ENCODE measurements around the gene TXNDC2. TPM values are rescaled to one million over a fixed set of nuclear protein-coding genes. Genes with fewer than 3 reads are reported as not detected.
"Not testable (repeated sequence)": the region's sequence is repeated elsewhere in the genome, so short reads cannot be mapped to it uniquely, and the experiment has no call there.

TXNDC2 gene
- total RNA-seq, 2 donors from 2014 or later, result 3.6 TPM; not detected in 1

GRCh38 chr18:9897129-9897528 lies 11.4 kb downstream of the TXNDC2 start:
- WGBS, result 92% methylated on average over 5 of the region's 5 CpGs
- Histone ChIP-seq H3K27ac (no peak overlapping the region), H3K36me3 (no peaks in the 10 kb centered on the region), H3K4me3 (no peak overlapping the region), H3K4me1 (replicated peaks) (no peaks in the 10 kb centered on the region), H3K9me3 (no peaks in the 10 kb centered on the region), H3K27me3 (replicated peaks; ENCODE audit: insufficient read depth) (no peaks in the 10 kb centered on the region)
- no peak for TF ChIP-seq CTCF (IDR thresholded peaks at IDR 0.05)
- no peak for TF ChIP-seq POLR2A (IDR thresholded peaks at IDR 0.05)
- no peak for TF ChIP-seq POLR2AphosphoS5 (IDR thresholded peaks at IDR 0.05)
- intact Hi-C loops (cut with DNase I), result no loop called here
- DNase-seq (ENCODE audit: low spot score), result no peak

GRCh38 chr18:9897787-9898291 lies 12.1 kb downstream of the TXNDC2 start:
- DNase-seq (ENCODE audit: low spot score); H3K27ac ChIP-seq; H3K27me3 ChIP-seq (replicated peaks; ENCODE audit: insufficient read depth); H3K36me3 ChIP-seq; H3K4me3 ChIP-seq; H3K9me3 ChIP-seq; intact Hi-C loops (cut with DNase I); H3K4me1 ChIP-seq (replicated peaks): not testable (repeated sequence)
- WGBS, result 93% methylated on average over 10 of the region's 10 CpGs

GRCh38 chr18:9898792-9899549 lies 13.2 kb downstream of the TXNDC2 start:
- H3K27ac ChIP-seq, result no peak overlapping the region
- no peak for TF ChIP-seq POLR2A (IDR thresholded peaks at IDR 0.05)
- TF ChIP-seq POLR2AphosphoS5 (IDR thresholded peaks at IDR 0.05), result no peak
- TF ChIP-seq CTCF (IDR thresholded peaks at IDR 0.05), result no peak
- no peak for DNase-seq (ENCODE audit: low spot score)
- H3K36me3 ChIP-seq, result no peaks in the 10 kb centered on the region
- H3K9me3 ChIP-seq, result no peaks in the 10 kb centered on the region
- intact Hi-C loops (cut with DNase I), result no loop called here
- 77% methylated on average over 11 of the region's 11 CpGs for WGBS
- H3K4me1 ChIP-seq (replicated peaks), result no peaks in the 10 kb centered on the region
- H3K4me3 ChIP-seq, result no peak overlapping the region
- H3K27me3 ChIP-seq (replicated peaks; ENCODE audit: insufficient read depth), result no peaks in the 10 kb centered on the region

- H3K27me3 ChIP-seq (replicated peaks; ENCODE audit: insufficient read depth); intact Hi-C loops (cut with DNase I); H3K27ac ChIP-seq; H3K4me1 ChIP-seq (replicated peaks); H3K36me3 ChIP-seq; H3K4me3 ChIP-seq; H3K9me3 ChIP-seq; DNase-seq (ENCODE audit: low spot score): not testable (repeated sequence)
- 93% methylated on average over 1 of the region's 1 CpG for WGBS
Measured at GRCh38 chr18:9899550-9899930, 13.8 kb downstream of the TXNDC2 start.

- no peaks in the 10 kb centered on the region for H3K27me3 ChIP-seq (replicated peaks; ENCODE audit: insufficient read depth)
- H3K27ac ChIP-seq, result no peak overlapping the region
- H3K36me3 ChIP-seq, result no peaks in the 10 kb centered on the region
- no peak for TF ChIP-seq POLR2AphosphoS5 (IDR thresholded peaks at IDR 0.05)
- TF ChIP-seq POLR2A (IDR thresholded peaks at IDR 0.05), result no peak
- no peak for TF ChIP-seq CTCF (IDR thresholded peaks at IDR 0.05)
- WGBS, result 83% methylated on average over 7 of the region's 7 CpGs
- no peaks in the 10 kb centered on the region for H3K9me3 ChIP-seq
- intact Hi-C loops (cut with DNase I), result no loop called here
- no peaks in the 10 kb centered on the region for H3K4me1 ChIP-seq (replicated peaks)
- DNase-seq (ENCODE audit: low spot score), result no peak
- H3K4me3 ChIP-seq, result no peak overlapping the region
Measured at GRCh38 chr18:9900699-9901098, 14.9 kb downstream of the TXNDC2 start.

GRCh38 chr18:9901377-9901776 lies 15.6 kb downstream of the TXNDC2 start:
- TF ChIP-seq POLR2A (IDR thresholded peaks at IDR 0.05), result no peak
- no peak for TF ChIP-seq POLR2AphosphoS5 (IDR thresholded peaks at IDR 0.05)
- no peak for TF ChIP-seq CTCF (IDR thresholded peaks at IDR 0.05)
- no peaks in the 10 kb centered on the region for H3K9me3 ChIP-seq
- 79% methylated on average over 3 of the region's 3 CpGs for WGBS
- H3K27ac ChIP-seq, result no peak overlapping the region
- H3K27me3 ChIP-seq (replicated peaks; ENCODE audit: insufficient read depth), result no peaks in the 10 kb centered on the region
- intact Hi-C loops (cut with DNase I), result no loop called here
- no peak overlapping the region for H3K4me3 ChIP-seq
- no peaks in the 10 kb centered on the region for H3K4me1 ChIP-seq (replicated peaks)
- no peak for DNase-seq (ENCODE audit: low spot score)
- H3K36me3 ChIP-seq, result no peaks in the 10 kb centered on the region

- H3K27me3 ChIP-seq (replicated peaks; ENCODE audit: insufficient read depth); DNase-seq (ENCODE audit: low spot score); intact Hi-C loops (cut with DNase I); H3K4me1 ChIP-seq (replicated peaks); H3K4me3 ChIP-seq; H3K9me3 ChIP-seq; H3K36me3 ChIP-seq; H3K27ac ChIP-seq: not testable (repeated sequence)
- 94% methylated on average over 14 of the region's 14 CpGs for WGBS
Measured at GRCh38 chr18:9902264-9902663, 16.5 kb downstream of the TXNDC2 start.

Data from prostate gland (tissue), 2 donors.